Osteocyte (in vitro differentiated cells): ENCODE results near the gene DST. TPM values are rescaled to one million over a fixed set of nuclear protein-coding genes. Genes with fewer than 3 reads are reported as not detected.

ENCODE experiments used
- DNase-seq: peaks from one replicate; pipeline ENCODE4 v3.0.0; 2021; ENCODE audit warnings: mixed read lengths; ENCODE audit not compliant: unreplicated experiment; ENCODE audit errors: extremely low spot score
- H3K27ac Mint-ChIP-seq: one replicate; pipeline ENCODE4 v1.8.0; 2021; ENCODE audit warnings: mild to moderate bottlenecking, mixed read lengths; ENCODE audit not compliant: unreplicated experiment
- H3K27me3 Mint-ChIP-seq: one replicate; pipeline ENCODE4 v1.8.0; 2021; ENCODE audit warnings: mixed read lengths; ENCODE audit not compliant: unreplicated experiment
- H3K36me3 Mint-ChIP-seq: one replicate; pipeline ENCODE4 v1.8.0; 2021; ENCODE audit warnings: mixed read lengths; ENCODE audit not compliant: unreplicated experiment
- H3K4me1 Mint-ChIP-seq: one replicate; pipeline ENCODE4 v1.8.0; 2021; ENCODE audit warnings: mixed read lengths; ENCODE audit not compliant: unreplicated experiment
- H3K4me3 Mint-ChIP-seq: one replicate; pipeline ENCODE4 v1.8.0; 2021; ENCODE audit warnings: mild to moderate bottlenecking, moderate library complexity, mixed read lengths; ENCODE audit not compliant: unreplicated experiment
- H3K9me3 Mint-ChIP-seq: one replicate; pipeline ENCODE4 v1.8.0; 2021; ENCODE audit warnings: mixed read lengths; ENCODE audit not compliant: unreplicated experiment
- total RNA-seq: library from RNA; stranded (reverse); gene quantifications from 2 replicates; pipeline ENCODE4 v1.2.1, GENCODE V29; 2021
- TF ChIP-seq, protein P1 (sequence below): fragments of 200-600 bp; sonication (generic); IDR thresholded peaks from 2 replicates; pipeline ENCODE4 v1.5.0; 2021; ENCODE audit warnings: antibody characterized with exemption, mild to moderate bottlenecking, moderate library complexity

The DST gene
- total RNA-seq, 1 donor from 2014 or later = 240 TPM

DNA sequence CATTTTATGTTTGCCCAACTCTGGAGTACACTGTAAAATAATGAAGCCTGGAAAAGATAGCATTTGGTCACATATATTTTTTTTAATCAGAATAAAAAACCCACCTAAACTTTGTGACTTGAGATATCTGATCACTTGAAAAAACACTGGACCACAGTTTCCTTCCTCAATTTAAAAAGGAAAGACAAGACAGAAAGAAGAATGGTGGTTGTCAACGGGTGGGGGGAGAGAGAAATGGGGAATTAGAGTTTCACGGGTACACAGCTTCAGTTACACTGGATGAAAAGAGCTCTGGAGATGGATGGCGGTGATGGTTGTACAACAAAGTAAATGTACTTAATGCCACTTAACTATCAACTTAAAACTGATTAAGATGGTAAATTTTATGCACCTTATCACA lies 14.7 kb upstream of the DST start:
- TF ChIP-seq, protein P1, sequence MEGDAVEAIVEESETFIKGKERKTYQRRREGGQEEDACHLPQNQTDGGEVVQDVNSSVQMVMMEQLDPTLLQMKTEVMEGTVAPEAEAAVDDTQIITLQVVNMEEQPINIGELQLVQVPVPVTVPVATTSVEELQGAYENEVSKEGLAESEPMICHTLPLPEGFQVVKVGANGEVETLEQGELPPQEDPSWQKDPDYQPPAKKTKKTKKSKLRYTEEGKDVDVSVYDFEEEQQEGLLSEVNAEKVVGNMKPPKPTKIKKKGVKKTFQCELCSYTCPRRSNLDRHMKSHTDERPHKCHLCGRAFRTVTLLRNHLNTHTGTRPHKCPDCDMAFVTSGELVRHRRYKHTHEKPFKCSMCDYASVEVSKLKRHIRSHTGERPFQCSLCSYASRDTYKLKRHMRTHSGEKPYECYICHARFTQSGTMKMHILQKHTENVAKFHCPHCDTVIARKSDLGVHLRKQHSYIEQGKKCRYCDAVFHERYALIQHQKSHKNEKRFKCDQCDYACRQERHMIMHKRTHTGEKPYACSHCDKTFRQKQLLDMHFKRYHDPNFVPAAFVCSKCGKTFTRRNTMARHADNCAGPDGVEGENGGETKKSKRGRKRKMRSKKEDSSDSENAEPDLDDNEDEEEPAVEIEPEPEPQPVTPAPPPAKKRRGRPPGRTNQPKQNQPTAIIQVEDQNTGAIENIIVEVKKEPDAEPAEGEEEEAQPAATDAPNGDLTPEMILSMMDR = no peak
- Mint-ChIP-seq H3K4me1 (peaks cover 56% of the 10 kb centered on the region), H3K27me3 (no peaks in the 10 kb centered on the region), H3K27ac (no peak overlapping the region), H3K9me3 (no peaks in the 10 kb centered on the region), H3K4me3 (no peak overlapping the region), H3K36me3 (peaks cover 12% of the 10 kb centered on the region)
- no peak for DNase-seq

DNA sequence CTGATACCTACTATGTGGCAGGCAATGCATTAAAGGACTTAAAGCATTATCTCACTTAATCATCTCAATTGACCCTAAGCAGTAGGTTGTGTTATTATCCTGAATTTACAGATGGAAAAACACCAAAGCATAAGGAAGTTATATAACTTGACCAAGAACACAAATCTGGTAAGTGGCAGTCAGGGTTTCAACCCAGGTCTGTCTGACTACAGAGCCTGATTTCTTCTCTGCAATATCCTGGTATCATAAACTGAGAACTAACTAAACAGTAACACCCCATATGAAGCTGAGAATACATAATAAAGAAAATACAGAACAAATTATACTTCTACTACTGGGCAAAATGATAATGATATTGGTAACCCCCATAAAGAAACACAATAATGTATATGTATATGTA lies 13.8 kb upstream of the DST start:
- peaks cover 60% of the 10 kb centered on the region for H3K4me1 Mint-ChIP-seq
- peaks cover 12% of the 10 kb centered on the region for H3K36me3 Mint-ChIP-seq
- no peaks in the 10 kb centered on the region for H3K9me3 Mint-ChIP-seq
- no peak overlapping the region for H3K4me3 Mint-ChIP-seq
- H3K27me3 Mint-ChIP-seq = no peaks in the 10 kb centered on the region
- DNase-seq = no peak
- TF ChIP-seq, protein P1 = no peak
- H3K27ac Mint-ChIP-seq = peak overlapping the region; percentile 21

DNA sequence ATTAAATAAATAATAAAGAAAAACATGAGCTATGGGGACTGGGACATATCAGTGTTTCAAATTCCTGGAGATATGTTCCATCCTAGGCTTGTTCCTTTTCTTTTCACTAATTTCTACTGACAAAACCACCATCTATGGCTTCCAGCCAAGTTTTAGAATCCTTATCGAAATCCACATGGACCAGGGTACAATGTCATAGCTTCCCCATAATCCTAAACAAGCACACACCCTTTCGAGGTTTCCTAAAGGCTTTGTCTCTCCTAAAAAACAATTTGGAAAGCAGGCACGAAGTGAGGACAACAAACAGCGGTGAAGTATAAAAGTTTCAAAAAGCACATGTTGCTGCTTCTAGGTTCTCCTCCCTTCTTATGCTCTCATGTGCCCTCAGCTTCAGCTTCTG lies 13.3 kb upstream of the DST start:
- peaks cover 12% of the 10 kb centered on the region for H3K36me3 Mint-ChIP-seq
- DNase-seq = no peak

DNA sequence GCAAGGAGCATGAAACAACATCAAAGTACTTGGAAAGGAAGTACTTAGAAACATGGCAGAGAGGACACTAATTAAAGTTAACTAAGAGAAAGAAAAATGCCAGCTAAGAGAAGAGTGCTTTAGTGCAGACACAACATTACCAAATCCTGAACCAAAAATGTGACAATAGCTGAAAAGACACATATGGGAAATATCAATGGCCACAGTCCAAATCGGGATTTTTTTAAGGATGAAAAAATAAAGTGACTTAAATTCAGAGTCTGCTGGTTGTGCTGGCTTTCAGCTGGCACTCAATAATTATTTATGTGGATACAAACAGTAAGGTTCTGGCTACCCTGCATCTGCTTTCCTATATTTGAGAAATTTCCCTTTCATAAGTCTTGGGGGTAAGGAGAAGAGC lies 12.6 kb upstream of the DST start:
- DNase-seq = no peak
- TF ChIP-seq, protein P1 = no peak
- Mint-ChIP-seq H3K36me3 (peaks cover 14% of the 10 kb centered on the region), H3K4me1 (peaks cover 55% of the 10 kb centered on the region), H3K4me3 (no peak overlapping the region), H3K9me3 (no peaks in the 10 kb centered on the region), H3K27ac (peak overlapping the region; percentile 9), H3K27me3 (no peaks in the 10 kb centered on the region)

More for the DNA sequence above, 13.3 kb upstream of the DST start:
- TF ChIP-seq, protein P1 = no peak
- Mint-ChIP-seq H3K4me1 (peaks cover 57% of the 10 kb centered on the region), H3K27ac (peak overlapping the region; percentile 21), H3K4me3 (no peak overlapping the region), H3K9me3 (no peaks in the 10 kb centered on the region), H3K27me3 (no peaks in the 10 kb centered on the region)

DNA sequence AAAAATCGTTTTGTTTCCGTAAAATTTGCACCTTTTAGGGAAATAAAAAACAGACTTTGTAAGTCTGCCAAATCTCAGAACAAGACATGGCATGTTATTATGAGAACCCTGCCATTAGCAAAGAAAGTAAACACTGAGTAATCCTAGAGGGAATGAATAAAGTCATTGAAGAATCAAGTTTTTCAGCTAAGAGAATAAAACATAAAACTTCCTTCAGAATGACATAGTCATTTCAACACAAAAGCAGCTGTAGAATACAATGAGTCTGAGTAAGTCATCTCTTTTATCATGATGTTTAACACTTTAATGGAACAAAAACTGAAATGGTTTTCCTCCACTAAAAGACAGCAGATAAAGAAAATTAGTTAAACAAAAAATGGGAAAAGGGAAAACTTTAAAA lies 10.3 kb upstream of the DST start:
- Mint-ChIP-seq H3K27me3 (no peaks in the 10 kb centered on the region), H3K4me1 (peaks cover 46% of the 10 kb centered on the region), H3K27ac (peak overlapping the region; percentile 86), H3K4me3 (peak overlapping the region; percentile 14), H3K9me3 (no peaks in the 10 kb centered on the region), H3K36me3 (peaks cover 18% of the 10 kb centered on the region)
- no peak for DNase-seq
- TF ChIP-seq, protein P1 = no peak
